ENCODE data around the gene TRPM3.

DNA sequence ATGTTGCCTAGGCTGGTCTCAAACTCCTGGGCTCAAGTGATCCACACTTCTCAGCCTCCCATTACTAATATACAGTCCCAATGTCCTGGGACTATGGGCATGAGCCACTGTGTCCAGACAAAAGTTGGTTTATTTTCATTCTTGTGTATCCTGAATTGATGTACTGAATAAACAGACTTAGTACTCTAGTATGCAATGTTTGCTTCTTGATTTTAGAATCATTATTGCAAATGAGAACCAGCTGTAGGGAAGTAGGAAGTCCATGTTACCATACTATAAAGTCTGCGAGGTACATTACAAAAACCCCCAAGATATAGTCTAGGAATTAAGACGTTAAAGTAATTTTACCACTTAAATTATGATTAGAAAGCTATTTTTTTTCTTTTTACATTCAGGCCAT lies 372.4 kb downstream of the TRPM3 start:
- TF ChIP-seq SUZ12 (IDR thresholded peaks at IDR 0.05; ENCODE audit: extremely low read depth, insufficient read depth, insufficient read length) (no peak), YY1 (IDR thresholded peaks at IDR 0.05; ENCODE audit: insufficient read depth, insufficient read length) (no peak), ZNF274 (IDR thresholded peaks at IDR 0.05; ENCODE audit: low read depth, low read length) (no peak)

Data from NT2/D1 (cell line).